Duodenal mucosa (tissue), 2 donors: Measurements from ENCODE around the gene GPC5.

ENCODE experiments used
- H3K27ac ChIP-seq: one replicate; pipeline ENCODE4 v1.7.0; 2013; ENCODE audit warnings: low read depth, low read length
- H3K27me3 ChIP-seq, 2 donors: one replicate each; pipeline ENCODE4 v1.7.0; 2013; ENCODE audit warnings: low read length in 2 of 2, control low read depth in 1 of 2; ENCODE audit not compliant: insufficient read depth in 2 of 2, control insufficient read depth in 1 of 2
- H3K36me3 ChIP-seq, 2 donors: one replicate each; pipeline ENCODE4 v1.7.0; 2013; ENCODE audit warnings: low read length in 2 of 2, control low read depth in 1 of 2; ENCODE audit not compliant: insufficient read depth in 2 of 2, control insufficient read depth in 1 of 2
- H3K4me1 ChIP-seq, 2 donors: one replicate each; pipeline ENCODE4 v1.7.0; 2013; ENCODE audit warnings: low read length in 2 of 2, control low read depth in 1 of 2; ENCODE audit not compliant: insufficient read depth in 2 of 2, control insufficient read depth in 1 of 2
- H3K4me3 ChIP-seq, 2 donors: one replicate each; pipeline ENCODE4 v1.7.0; 2013; ENCODE audit warnings: low read length in 2 of 2, low read depth in 1 of 2
- H3K9ac ChIP-seq, 2 donors: one replicate each; pipeline ENCODE4 v1.7.0; 2013; ENCODE audit warnings: low read length in 2 of 2, low read depth in 1 of 2
- H3K9me3 ChIP-seq, 2 donors: one replicate each; pipeline ENCODE4 v1.7.0; 2013; ENCODE audit warnings: low read length in 2 of 2, control low read depth in 1 of 2; ENCODE audit not compliant: control insufficient read depth in 1 of 2

The GPC5 gene

GRCh38 chr13:92412481-92412880 is 1014.1 kb downstream of the GPC5 start:
- Histone ChIP-seq H3K27ac (no peak overlapping the region), H3K9ac (no peak overlapping the region), H3K4me1 (no peaks in the 10 kb centered on the region), H3K9me3 (no peaks in the 10 kb centered on the region), H3K27me3 (no peaks in the 10 kb centered on the region), H3K4me3 (no peak overlapping the region), H3K36me3 (no peaks in the 10 kb centered on the region)

DNA sequence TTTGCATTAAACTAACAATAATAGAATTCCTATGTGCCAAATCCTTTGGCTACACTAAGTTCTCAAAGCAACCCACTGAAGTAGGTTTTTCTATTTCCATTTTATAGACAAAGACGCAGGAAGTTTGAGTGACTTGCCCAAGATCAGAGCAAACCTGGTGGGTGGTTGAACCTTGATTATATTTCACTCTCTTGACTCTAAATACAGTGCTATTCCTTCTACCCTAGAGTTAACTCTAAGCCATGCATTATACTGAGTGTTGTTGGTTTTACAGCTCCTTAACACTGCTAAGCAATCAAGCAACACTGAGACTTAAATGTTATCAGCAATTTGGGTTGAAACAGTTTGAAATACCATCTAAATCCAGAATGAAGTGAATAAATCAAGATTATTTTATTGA is 1014.6 kb downstream of the GPC5 start:
- no peaks in the 10 kb centered on the region for H3K36me3 ChIP-seq
- no peak overlapping the region for H3K27ac ChIP-seq
- no peak overlapping the region for H3K9ac ChIP-seq
- no peaks in the 10 kb centered on the region for H3K9me3 ChIP-seq
- H3K4me1 ChIP-seq: no peaks in the 10 kb centered on the region
- no peak overlapping the region for H3K4me3 ChIP-seq
- no peaks in the 10 kb centered on the region for H3K27me3 ChIP-seq

GRCh38 chr13:92413452-92413851 is 1015.0 kb downstream of the GPC5 start:
- Histone ChIP-seq H3K9me3 (no peaks in the 10 kb centered on the region), H3K36me3 (no peaks in the 10 kb centered on the region), H3K27ac (no peak overlapping the region), H3K9ac (no peak overlapping the region), H3K4me1 (no peaks in the 10 kb centered on the region), H3K4me3 (no peak overlapping the region), H3K27me3 (no peaks in the 10 kb centered on the region)

DNA sequence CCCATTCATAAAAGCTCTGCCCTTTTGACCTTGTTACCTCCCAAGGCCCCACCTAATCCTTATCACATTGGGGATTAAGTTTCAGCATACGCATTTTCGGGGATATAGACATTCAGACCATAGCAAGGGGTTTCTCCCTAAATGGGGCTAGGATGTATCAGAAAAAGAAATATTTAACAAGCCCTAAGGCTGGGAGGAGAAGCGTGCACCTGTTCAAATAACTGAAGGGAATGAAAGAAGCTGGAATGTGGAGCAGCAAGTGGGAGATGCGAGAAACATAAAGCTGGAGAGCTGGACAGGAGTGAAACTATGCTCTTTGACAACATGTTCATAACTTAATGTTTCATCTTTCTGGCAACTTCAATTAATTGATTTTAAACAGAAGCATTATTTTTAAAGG is 1016.4 kb downstream of the GPC5 start:
- no peak overlapping the region for H3K9ac ChIP-seq

GRCh38 chr13:92415781-92416180 is 1017.4 kb downstream of the GPC5 start:
- no peaks in the 10 kb centered on the region for H3K9me3 ChIP-seq
- no peak overlapping the region for H3K27ac ChIP-seq
- no peaks in the 10 kb centered on the region for H3K27me3 ChIP-seq
- H3K4me1 ChIP-seq: no peaks in the 10 kb centered on the region
- H3K36me3 ChIP-seq: no peaks in the 10 kb centered on the region
- H3K4me3 ChIP-seq: no peak overlapping the region
- no peak overlapping the region for H3K9ac ChIP-seq

More for the DNA sequence above, 1016.4 kb downstream of the GPC5 start:
- no peaks in the 10 kb centered on the region for H3K36me3 ChIP-seq
- no peaks in the 10 kb centered on the region for H3K9me3 ChIP-seq
- no peak overlapping the region for H3K27ac ChIP-seq
- no peaks in the 10 kb centered on the region for H3K27me3 ChIP-seq
- H3K4me1 ChIP-seq: no peaks in the 10 kb centered on the region
- no peak overlapping the region for H3K4me3 ChIP-seq

DNA sequence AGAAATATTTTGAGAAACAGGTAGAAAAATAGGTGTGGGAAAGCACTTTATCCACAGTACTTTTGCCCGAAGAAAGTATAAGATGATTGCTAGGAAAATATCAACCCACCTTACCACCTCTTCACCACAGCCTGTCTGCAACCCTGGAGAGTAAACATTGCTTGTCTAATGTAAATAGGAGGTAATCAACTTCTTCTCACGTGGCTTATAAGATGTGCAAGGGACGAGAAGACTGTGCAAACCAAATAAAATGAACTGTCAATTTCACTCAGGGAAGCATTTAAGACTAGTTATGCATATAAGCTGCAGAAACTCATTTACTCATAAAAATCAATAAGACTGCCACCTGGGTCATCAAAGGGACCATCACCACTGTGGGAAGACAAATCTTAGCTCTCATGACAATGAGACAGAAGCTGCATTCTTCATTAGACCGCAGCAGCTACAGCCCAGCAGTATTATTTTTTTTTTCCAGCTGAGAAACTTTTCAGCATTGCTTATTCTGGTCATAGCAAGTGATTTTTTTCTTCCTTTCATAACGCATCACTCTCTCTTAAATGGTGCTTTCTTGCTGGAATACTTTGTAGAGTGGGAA is 1020.5 kb downstream of the GPC5 start:
- H3K9ac ChIP-seq: no peak overlapping the region
- no peaks in the 10 kb centered on the region for H3K9me3 ChIP-seq
- H3K27ac ChIP-seq: no peak overlapping the region
- no peaks in the 10 kb centered on the region for H3K27me3 ChIP-seq
- H3K36me3 ChIP-seq: no peaks in the 10 kb centered on the region
- no peak overlapping the region for H3K4me3 ChIP-seq
- H3K4me1 ChIP-seq: no peaks in the 10 kb centered on the region

GRCh38 chr13:92429231-92429630 is 1030.8 kb downstream of the GPC5 start:
- H3K9ac ChIP-seq: no peak overlapping the region
- H3K27ac ChIP-seq: no peak overlapping the region
- H3K4me3 ChIP-seq: no peak overlapping the region
- H3K4me1 ChIP-seq: no peaks in the 10 kb centered on the region
- no peaks in the 10 kb centered on the region for H3K36me3 ChIP-seq
- no peaks in the 10 kb centered on the region for H3K27me3 ChIP-seq
- no peaks in the 10 kb centered on the region for H3K9me3 ChIP-seq

DNA sequence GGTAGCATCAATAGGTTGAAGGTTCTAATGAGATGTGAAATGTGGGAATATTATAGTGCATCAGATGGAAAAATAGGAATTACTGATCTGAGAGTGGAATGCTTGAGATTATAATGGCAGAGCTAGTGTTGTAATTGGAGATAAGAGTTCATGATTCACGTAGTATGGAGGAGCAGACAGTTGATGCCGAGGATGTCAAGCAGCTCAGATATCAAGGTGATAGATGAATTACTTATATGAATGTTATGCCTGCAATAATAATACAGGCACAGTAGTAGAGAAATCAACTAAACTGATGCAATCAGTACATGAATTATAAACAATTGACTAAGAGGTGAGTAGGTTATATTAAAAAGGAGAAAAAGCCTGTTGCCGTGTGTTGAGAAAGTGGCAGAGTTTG is 1035.0 kb downstream of the GPC5 start:
- no peaks in the 10 kb centered on the region for H3K36me3 ChIP-seq
- no peaks in the 10 kb centered on the region for H3K4me1 ChIP-seq
- H3K4me3 ChIP-seq: no peak overlapping the region
- no peak overlapping the region for H3K9ac ChIP-seq
- H3K27me3 ChIP-seq: no peaks in the 10 kb centered on the region
- no peaks in the 10 kb centered on the region for H3K9me3 ChIP-seq
- no peak overlapping the region for H3K27ac ChIP-seq

DNA sequence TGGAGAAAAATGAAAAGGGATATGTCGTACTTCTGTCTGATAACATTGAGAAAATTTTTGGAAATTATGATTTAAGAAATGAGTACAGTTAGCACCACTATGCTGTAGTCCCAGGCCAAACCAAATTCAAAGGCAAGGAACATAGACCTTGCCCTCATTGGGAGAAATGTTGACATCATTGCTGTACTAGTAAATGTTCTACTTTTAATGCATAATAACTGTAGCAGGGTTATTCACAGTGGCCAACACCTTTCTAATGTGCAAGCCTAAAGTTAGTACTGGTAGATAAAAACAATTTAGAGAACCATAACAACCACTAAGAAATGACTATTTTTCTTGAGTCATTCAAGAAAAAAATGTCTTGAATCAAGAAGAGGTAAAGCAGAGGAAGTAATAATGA is 1035.5 kb downstream of the GPC5 start:
- Histone ChIP-seq H3K4me3 (no peak overlapping the region), H3K9ac (no peak overlapping the region), H3K27ac (no peak overlapping the region), H3K9me3 (no peaks in the 10 kb centered on the region), H3K27me3 (no peaks in the 10 kb centered on the region), H3K4me1 (no peaks in the 10 kb centered on the region), H3K36me3 (no peaks in the 10 kb centered on the region)

DNA sequence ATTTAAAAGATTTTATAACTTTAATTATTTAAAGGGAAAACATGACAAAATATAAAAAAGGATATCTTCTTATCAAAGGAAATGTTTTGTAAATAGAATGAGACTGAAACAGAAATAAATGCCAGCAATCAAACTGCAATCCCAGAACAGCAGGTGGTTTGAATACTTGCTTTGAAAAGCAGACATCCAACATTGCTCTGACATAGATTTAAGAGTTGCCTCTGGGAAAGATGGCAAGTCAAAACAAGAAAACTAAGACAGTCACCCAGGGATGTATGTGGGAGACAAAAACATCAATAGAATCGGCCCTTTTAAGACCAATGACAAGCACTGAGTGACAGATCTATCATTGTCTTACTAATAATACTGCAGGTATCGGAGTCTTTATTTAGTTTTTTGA is 1038.5 kb downstream of the GPC5 start:
- no peak overlapping the region for H3K9ac ChIP-seq
- no peaks in the 10 kb centered on the region for H3K4me1 ChIP-seq
- no peak overlapping the region for H3K4me3 ChIP-seq
- no peaks in the 10 kb centered on the region for H3K27me3 ChIP-seq
- no peak overlapping the region for H3K27ac ChIP-seq
- H3K9me3 ChIP-seq: no peaks in the 10 kb centered on the region
- H3K36me3 ChIP-seq: no peaks in the 10 kb centered on the region

GRCh38 chr13:92444244-92444643 is 1045.8 kb downstream of the GPC5 start:
- no peaks in the 10 kb centered on the region for H3K9me3 ChIP-seq
- H3K27ac ChIP-seq: no peak overlapping the region
- no peaks in the 10 kb centered on the region for H3K4me1 ChIP-seq
- no peak overlapping the region for H3K9ac ChIP-seq
- no peaks in the 10 kb centered on the region for H3K27me3 ChIP-seq
- H3K4me3 ChIP-seq: no peak overlapping the region
- H3K36me3 ChIP-seq: no peaks in the 10 kb centered on the region
